Measurements from ENCODE around the gene CCDC33.

The CCDC33 gene

GRCh38 chr15:74378848-74379247, 142.7 kb downstream of the CCDC33 start:
- no peak for DNase-seq (ENCODE audit: low read depth in 2 of 3, low spot score in 2 of 3)

DNA sequence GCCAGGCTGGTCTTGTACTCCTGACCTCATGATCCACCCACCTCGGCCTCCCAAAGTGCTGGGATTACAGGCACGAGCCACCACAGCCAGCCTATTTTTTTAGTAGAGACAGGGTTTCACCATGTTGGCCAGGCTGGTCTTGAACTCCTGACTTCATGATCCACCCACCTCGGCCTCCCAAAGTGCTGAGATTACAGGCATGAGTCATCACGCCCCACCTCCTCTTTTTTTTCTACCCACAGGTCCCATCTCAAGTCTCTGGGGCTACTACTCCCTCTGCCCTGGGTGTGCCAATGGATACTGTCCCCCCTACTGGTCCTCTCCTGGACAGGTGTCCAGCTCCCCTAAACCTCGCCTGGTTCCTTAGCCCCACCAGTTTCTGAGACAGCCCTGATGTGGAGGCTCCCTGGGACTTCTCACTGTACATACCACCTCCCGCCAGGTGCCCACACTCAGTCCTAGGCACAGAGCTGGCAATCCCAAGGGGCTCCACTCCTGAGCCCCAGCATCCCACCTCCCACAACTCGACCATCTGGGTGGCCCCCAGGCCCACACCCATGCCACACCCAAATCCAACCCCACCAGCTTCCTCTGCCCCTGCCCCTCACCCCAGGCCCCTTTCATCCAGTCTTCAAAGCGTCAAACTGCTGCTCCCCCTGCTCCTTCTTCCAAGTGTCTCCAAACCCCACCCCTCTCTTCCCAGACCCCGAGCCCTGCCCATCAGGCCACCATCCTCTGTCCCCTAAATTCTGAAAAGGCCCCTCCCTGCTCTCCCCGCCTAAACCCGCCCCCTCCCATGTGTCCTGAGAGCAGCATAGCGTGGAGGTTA, 144.4 kb downstream of the CCDC33 start:
- DNase-seq (ENCODE audit: low read depth in 2 of 3, low spot score in 2 of 3): no peak

- DNase-seq (ENCODE audit: low read depth in 2 of 3, low spot score in 2 of 3): no peak
Measured at GRCh38 chr15:74381190-74381453, 145.0 kb downstream of the CCDC33 start.

GRCh38 chr15:74381481-74381880, 145.4 kb downstream of the CCDC33 start:
- DNase-seq (ENCODE audit: low read depth in 2 of 3, low spot score in 2 of 3): no peak

DNA sequence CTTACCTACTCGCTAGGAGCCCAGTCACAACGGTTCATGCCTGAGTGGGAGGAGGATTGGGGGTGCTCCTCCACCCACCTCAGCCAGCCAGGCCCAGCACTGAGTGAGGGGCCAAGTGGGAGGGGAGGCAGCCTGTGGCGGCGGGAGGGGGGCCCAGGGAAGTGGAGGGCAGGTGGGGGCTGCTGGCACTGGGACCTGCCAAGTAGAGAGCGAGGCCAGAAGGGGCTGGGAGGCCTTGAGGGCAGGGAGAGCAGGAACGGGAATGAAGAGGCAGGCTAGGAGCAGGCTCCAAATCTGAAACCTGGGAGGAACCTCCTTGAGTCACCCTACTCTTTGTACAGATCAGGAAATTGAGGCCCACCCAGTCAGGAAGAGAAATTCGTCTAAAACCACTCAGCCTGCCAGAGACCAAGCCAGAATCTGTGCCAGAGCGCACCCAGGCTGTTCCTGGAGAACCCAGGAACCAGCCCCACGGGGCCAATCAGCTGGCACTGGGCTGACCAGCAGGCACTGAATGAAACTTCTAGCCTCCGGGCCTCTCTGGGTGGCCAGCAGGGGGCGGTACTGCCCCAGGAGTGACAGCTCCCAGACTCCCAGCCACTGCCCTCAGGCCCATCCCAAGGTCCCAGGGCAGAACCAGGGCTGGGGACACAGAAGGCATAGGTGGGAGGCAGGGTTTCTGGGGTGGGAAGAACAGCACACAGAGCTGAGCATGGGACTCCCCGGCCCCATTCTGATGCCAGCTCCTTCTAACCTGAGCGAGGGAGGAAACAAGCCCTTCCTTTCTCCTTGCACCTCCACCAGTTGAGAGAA, 146.1 kb downstream of the CCDC33 start:
- no peak for DNase-seq (ENCODE audit: low read depth in 2 of 3, low spot score in 2 of 3)

DNA sequence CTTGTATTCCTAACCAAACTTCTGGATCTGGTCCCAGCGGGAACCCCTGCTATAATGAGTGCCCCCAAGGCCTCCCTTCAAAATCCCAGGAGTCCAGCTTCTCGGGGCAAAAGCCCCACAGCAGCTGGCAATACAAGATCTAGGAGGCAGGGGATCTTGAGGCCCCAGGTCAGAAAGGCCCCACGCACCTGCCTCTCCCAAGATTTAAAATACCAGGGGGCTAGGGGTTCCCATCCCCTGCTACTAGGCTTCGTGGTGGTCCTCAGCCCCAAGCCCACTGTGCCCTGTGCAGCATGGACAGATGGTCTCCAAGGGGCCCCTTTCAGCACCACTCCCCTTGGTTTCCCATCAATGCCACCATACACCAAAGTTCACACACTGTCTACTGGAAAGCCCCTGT, 147.2 kb downstream of the CCDC33 start:
- DNase-seq (ENCODE audit: low read depth in 2 of 3, low spot score in 2 of 3): no peak

GRCh38 chr15:74383695-74384565, 147.8 kb downstream of the CCDC33 start:
- DNase-seq (ENCODE audit: low read depth in 2 of 3, low spot score in 2 of 3): no peak

DNA sequence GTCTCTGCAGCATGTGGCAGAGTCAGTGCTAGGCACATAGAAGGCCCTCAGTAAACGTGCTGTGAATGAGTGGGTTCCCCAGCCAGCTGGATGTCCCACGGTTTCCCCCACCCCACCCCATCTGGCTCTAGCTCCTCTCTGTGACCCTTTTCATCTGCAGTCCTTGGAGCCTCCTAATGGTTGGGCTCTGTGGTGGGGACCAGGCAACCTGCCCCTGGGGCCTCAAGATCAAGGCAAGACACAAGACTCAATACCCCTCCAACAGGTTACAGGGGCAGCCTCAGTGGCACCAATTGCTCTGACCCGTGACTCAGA, 148.4 kb downstream of the CCDC33 start:
- no peak for DNase-seq (ENCODE audit: low read depth in 2 of 3, low spot score in 2 of 3)

DNA sequence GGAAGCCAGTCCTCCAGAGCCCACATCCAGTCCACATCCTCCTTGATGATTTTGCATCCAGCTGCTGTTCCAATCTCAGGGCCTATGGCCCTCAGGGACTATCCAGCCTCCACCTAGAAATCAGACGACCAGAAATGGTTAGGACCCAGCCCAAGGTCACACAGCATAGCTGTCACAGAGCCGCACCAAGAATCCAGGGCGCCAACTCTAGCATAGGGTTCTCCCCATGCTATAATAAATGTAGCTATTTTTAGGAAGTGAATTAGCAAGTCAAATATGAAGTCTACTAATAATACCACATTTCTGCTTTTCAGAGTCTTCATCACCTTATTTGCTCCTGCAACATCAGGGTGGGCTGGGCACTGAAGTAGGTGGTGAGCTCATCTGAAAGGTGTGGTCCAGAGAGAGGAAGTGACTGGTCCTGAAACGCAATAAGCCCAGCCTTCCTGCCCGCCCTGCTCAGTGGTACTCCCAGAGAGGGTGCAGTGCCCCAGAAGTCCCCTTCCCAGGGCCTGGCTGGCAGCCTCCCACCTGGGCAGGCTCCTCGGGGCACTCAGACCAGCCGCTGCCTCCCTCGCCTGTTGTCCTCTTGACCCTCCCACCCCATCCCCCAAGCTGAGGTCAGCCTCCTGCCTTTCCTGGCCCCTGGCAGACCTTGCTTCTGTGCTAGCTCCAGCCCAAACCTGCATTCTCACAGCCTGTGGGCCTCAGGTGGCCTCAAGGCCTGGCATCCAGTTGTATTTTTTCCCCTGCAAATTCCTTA, 148.9 kb downstream of the CCDC33 start:
- DNase-seq (ENCODE audit: low read depth in 2 of 3, low spot score in 2 of 3): no peak

DNA sequence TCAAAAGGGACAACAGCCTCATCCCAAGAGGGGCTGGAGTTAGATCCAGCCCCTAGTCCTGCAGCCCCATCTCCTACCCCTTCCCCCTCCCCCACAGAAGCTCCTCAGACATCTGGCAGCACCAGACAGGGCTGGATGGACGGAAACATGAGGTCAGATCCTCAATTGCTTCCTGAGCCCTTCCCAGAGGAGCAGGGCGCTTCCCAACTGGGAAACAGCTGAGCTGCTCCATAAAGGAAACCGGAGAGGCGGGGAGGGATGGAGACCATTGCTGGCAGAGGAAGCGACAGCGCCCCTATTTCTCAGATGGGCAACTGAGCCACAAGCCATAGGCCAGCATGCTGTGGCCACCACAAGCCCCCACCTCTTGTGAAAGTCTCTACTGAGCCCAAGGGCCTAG, 149.6 kb downstream of the CCDC33 start:
- DNase-seq (ENCODE audit: low read depth in 2 of 3, low spot score in 2 of 3): no peak
